ENCODE data around the gene NAB1.

NAB1 gene

DNA sequence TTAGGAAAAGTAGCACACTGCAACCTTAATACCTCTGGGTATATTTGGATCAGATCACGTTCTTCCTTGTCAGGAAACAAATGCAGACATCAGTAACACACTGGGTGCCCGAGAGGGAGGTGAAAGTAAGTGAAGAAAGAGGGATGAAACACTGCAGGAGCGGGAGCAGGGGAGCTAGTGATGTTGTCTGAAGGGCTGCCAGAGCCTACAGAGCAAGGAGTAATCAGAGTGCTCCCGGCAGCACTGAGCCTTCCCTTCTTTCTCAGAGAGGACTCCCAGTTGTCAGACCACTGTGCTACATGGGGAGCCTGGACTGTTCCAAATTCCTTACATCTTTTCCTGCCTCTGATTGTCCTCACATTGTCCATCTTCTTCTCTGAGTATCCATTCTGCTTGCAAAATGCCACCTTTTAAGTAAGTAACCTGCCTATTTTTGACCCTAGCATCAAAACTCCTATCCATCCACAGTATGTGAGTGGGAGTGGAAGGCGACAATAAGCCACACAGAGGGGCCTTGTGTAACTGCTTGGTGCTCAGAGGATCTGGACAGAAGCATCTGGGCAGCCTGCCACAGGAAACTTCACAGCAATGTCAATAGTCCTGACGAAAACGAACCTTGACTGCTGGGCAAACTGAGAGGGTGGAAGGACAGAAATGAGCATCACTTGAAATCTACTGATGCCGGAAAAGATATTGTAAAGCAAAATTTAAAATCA is 10.8 kb upstream of the NAB1 start:
- no peak for DNase-seq

- no peak for DNase-seq
Measured at GRCh38 chr2:190640117-190640516, 8.8 kb upstream of the NAB1 start.

- no peak for DNase-seq
Measured at GRCh38 chr2:190641469-190641868, 7.4 kb upstream of the NAB1 start.

DNA sequence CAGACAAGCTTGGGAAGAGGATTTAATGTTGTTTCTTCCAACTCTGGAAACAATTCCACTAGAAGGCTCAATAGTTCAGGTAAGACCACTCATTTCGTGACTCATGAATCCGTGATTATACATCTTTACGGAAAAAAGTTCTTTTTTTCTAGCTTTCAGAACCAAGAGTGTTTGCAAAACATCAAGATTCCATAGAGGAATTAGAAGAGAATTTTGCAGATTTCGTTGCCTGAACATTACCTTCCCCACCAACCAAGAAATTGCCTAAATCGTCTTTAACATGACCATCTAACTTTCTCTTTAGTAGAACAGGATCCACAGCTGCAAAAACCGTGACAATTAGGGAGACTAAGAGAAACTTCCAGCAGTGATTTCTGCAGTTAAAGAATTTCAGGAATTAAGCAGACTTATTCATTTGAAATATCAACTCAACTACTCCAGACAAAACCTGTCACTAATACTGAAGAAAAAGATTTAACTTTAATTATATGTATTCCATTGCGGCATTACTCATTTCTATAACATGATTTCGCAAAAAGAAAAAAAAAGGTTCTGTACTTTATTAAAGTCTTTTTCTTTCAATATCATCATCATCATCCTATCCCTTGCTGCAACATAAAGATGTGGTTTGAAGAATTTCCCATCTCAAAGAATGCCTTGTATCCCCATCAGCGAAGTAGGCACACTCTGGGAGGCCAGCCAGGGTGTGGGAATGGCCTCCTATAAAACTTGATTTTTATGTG is 1.9 kb upstream of the NAB1 start:
- no peak for DNase-seq

- peak; percentile 84 for DNase-seq
Measured at GRCh38 chr2:190648289-190649034, 421 bp upstream of the NAB1 start.

- peak; percentile 18 for DNase-seq
Measured at GRCh38 chr2:190649798-190650390, 1.0 kb downstream of the NAB1 start.

- DNase-seq: no peak
Measured at GRCh38 chr2:190651413-190651812, 2.5 kb downstream of the NAB1 start.

DNA sequence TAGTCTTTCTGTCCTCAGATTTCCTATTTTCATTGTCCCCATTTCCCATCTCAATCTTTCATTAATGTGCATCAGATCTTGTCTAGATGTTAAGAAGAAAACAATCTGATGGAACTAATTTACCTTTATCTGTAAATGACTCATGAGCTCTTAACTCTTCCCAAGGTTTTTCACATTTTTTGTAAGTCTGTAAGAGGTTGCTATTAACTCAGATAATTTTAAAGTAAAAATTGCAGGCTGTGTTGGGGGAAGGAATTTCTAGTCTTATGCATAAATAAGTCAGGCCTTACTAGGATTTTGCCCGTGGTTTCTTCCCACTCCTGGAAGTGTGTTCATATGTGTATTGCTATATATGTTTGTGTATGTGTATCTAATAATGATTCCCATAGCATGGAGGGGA is 4.3 kb downstream of the NAB1 start:
- no peak for DNase-seq

- DNase-seq: no peak
Measured at GRCh38 chr2:190653931-190654330, 5.0 kb downstream of the NAB1 start.

- no peak for DNase-seq
Measured at GRCh38 chr2:190655113-190655512, 6.2 kb downstream of the NAB1 start.

DNA sequence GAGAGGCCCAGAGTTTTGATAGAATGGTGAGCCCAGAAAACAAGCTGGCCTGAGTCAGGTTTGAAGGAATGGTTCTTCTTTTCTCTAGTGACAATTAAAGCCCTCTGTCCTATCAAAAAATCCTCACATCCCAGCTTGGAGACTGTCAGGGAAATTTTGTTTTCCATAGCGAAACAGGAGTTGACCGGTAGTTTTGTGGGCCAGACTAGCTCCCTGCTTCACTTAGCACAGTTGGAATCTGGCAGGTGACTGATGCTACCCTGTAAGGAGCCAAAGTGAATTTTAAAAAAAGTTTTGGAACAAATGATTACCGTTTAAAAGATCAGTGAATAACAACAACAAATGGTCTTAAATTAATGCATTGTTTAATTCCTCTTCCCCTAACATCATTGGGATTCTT is 6.7 kb downstream of the NAB1 start:
- DNase-seq: no peak

- no peak for DNase-seq
Measured at GRCh38 chr2:190656301-190656700, 7.4 kb downstream of the NAB1 start.

- DNase-seq: no peak
Measured at GRCh38 chr2:190657474-190658255, 8.8 kb downstream of the NAB1 start.

DNA sequence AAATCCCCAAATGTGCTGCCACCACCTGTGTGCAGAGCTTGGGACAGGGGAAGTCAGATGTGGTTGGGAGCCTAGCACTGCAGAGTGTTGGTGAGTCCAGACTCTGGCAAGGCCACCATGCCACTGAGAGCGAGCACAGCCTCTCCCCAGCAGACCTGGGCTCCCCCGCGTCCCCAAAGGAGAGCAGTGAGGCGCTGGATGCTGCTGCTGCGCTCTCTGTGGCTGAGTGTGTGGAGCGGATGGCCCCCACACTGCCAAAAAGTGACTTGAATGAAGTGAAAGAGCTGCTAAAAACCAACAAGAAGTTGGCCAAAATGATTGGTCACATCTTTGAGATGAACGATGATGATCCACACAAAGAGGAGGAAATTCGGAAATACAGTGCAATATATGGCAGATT is 10.7 kb downstream of the NAB1 start:
- DNase-seq: no peak

- DNase-seq: no peak
Measured at GRCh38 chr2:190662754-190663153, 13.9 kb downstream of the NAB1 start.

- no peak for DNase-seq
Measured at GRCh38 chr2:190663348-190663747, 14.5 kb downstream of the NAB1 start.

- DNase-seq: no peak
Measured at GRCh38 chr2:190663839-190664238, 15.0 kb downstream of the NAB1 start.

- DNase-seq: no peak
Measured at GRCh38 chr2:190664240-190664639, 15.4 kb downstream of the NAB1 start.

- no peak for DNase-seq
Measured at GRCh38 chr2:190666895-190667294, 18.0 kb downstream of the NAB1 start.

- DNase-seq: no peak
Measured at GRCh38 chr2:190668892-190669291, 20.0 kb downstream of the NAB1 start.

GRCh38 chr2:190670182-190670946 is 21.5 kb downstream of the NAB1 start:
- no peak for DNase-seq
